ENCODE data around the gene CDC123. TPM values are rescaled to one million over a fixed set of nuclear protein-coding genes. Genes with fewer than 3 reads are reported as not detected.
"Not testable (repeated sequence)": the region's sequence is repeated elsewhere in the genome, so short reads cannot be mapped to it uniquely, and the experiment has no call there.

CDC123 gene
- polyA plus RNA-seq, 3 donors, result 102 to 124 (median 119) TPM

DNA sequence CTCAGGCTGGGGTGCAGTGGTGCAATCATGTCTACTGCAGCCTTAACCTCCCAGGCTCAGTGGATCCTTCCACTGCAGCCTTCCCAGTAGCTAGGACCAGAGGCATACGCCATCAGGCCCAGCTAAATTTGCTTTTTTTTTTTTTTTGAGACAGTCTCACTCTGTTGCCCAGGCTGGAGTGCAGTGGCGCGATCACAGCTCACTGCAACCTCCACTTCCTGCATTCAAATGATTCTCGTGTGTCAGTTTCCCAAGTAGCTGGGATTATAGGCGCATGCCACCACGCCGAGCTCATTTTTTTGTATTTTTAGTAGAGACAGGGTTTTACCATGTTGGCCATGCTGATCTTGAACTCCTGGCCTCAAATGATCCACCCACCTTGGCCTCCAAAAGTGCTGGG, 81.9 kb downstream of the CDC123 start:
- not testable (repeated sequence) for DNase-seq

- DNase-seq, result no peak
These were observed 83.3 kb downstream of the CDC123 start for GRCh38 chr10:12279281-12279680.

DNA sequence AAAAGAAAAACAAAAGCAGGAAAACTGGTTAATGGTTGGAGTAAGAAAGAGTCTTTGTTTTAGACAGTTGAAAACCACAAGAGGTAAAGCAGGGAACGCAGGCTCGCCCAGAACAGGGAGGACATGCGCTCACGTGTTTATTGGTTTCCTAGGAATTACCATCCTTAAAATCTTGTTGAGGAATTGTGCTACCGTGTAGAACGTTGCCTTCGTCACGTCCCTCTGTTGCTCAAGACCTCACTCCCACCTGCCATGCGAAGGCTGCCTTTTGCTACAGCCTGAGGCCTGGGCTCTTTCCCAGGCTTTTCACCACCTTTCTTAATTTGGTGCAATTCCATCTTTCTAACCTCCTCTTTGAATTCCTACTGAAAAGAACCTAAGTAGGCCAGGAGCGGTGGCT, 91.8 kb downstream of the CDC123 start:
- DNase-seq, result no peak

DNA sequence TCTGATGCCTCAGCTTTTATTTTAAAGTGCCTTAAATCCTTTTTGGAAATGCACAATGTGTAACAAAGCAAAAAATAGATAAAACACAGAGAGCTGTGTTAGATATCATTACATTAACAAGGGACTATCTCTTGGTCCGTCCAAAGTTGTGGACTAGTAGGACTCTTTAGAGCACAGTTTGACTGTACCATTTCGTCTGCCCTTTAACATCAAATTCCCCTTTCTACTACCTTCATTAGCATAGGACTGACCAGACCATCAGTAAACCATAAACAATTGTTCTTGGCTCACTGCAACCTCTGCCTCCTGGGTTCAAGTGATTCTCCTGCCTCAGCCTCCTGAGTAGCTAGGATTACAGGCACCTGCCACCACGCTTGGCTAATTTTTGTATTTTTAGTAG, 101.8 kb downstream of the CDC123 start:
- DNase-seq, result not testable (repeated sequence)

DNA sequence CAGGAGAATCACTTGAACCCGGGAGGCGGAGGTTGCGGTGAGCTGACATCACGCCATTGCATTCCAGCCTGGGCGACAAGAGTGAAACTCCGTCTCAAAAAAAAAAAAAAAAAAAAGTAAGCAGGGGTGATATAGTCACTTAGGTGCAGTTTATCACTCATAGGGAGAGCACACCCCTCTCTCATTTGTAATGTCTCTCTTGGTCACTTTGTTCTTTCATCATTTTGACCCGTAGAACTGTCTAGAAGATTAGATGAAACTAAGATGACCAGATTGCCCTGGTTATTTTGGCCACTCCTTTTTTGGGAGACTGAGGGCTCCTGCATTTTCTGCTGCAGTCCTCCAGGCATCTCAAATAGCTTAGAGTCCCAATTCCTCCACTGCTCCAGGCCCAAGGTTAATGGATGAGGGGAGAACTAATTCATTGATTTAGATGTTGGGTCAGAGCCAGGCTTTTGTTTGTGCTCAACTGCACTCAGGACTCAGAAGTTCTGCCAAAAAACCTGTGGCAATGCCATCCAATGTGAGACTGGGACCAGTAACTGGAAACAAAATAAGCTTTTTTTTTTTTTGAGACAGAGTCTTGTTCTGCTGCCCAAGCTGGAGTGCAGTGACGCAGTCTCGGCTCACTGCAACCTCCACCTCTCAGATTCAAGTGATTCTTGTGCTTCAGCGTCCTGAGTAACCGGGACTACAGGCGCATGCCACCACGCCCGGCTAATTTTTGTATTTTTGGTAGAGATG, 103.4 kb downstream of the CDC123 start:
- no peak for DNase-seq

Other genes with a start within 250 kb of the CDC123 start
- 10 to 100 TPM; 33.5 to 38.3 (median 34.6) TPM for gene UPF2, start 153.4 kb upstream of the CDC123 start, polyA plus RNA-seq (ENCODE audit: insufficient read length in 3 of 3)
- gene DHTKD1, start 127.2 kb upstream of the CDC123 start, polyA plus RNA-seq (ENCODE audit: insufficient read length in 3 of 3), result 10 to 100 TPM; 22.8 to 39.6 (median 34.7) TPM
- 10 to 100 TPM; 11.9 to 25.7 (median 22.2) TPM for gene SEC61A2, start 66.5 kb upstream of the CDC123 start, polyA plus RNA-seq (ENCODE audit: insufficient read length in 3 of 3)
- gene NUDT5, start 297 bp upstream of the CDC123 start, polyA plus RNA-seq (ENCODE audit: insufficient read length in 3 of 3), result 10 to 100 TPM; 82.3 to 91.1 (median 84.3) TPM
- 10 to 100 TPM in 2 of 3 donors, 1 to 10 TPM in 1; 9.2 to 11.8 (median 10.6) TPM for gene CAMK1D, start 153.4 kb downstream of the CDC123 start, polyA plus RNA-seq (ENCODE audit: insufficient read length in 3 of 3)

All from renal pelvis (tissue), 4 donors.